ENCODE data around the gene TRIP6. TPM values are rescaled to one million over a fixed set of nuclear protein-coding genes. Genes with fewer than 3 reads are reported as not detected.

Gene TRIP6
- total RNA-seq, 2 donors from 2014 or later, result 34.9 to 43.6 TPM

DNA sequence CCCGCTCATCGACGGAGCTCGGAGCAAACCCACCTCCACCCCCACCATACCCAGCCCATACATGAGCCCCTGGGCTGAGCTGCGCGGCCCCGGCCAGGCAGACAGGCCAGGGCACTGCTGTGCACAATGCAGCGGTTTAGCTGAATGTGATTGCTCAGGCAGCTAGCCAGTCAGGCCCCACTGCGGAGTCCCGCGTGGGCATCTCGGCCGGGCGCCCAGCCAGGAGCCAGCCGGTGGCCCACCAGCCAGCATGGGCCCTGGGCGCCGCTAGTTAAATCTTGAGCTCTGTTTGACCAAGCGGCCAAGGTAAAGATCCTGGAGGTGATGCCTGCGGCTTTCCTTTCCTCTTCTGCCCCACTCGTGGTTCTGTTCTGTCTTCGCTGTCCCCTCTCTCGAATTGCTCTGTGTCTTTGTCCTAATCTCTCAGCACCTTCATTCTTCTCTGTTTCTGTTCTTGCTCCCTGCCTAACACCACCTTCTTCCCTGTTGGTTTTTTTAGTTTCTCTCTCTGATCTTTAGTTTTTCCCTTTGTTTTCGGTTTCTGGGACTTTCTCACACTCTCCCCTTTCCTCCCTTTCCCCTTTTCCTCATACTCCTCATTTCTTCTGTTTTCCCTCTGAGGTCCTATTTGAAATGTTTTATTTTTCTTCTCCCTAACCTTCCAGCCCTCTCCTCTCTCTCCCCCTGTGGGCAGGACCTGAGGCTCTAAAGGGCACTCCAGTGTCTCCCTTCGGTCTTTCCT, 15.8 kb downstream of the TRIP6 start:
- ATAC-seq (no peak), DNase-seq (no peak)
- intact Hi-C loops (cut with DNase I), result no loop called here
- Histone ChIP-seq H3K4me1 (peaks cover 20% of the 10 kb centered on the region), H3K9me3 (no peaks in the 10 kb centered on the region), H3K4me3 (no peak overlapping the region), H3K27ac (no peak overlapping the region), H3K27me3 (no peaks in the 10 kb centered on the region), H3K36me3 (replicated peaks in 1 of 2; ENCODE audit: insufficient read depth in 1 of 2, low read depth in 2 of 2) (peaks cover 11 to 41% of the 10 kb centered on the region in 2 donors)
- TF ChIP-seq, protein P1, sequence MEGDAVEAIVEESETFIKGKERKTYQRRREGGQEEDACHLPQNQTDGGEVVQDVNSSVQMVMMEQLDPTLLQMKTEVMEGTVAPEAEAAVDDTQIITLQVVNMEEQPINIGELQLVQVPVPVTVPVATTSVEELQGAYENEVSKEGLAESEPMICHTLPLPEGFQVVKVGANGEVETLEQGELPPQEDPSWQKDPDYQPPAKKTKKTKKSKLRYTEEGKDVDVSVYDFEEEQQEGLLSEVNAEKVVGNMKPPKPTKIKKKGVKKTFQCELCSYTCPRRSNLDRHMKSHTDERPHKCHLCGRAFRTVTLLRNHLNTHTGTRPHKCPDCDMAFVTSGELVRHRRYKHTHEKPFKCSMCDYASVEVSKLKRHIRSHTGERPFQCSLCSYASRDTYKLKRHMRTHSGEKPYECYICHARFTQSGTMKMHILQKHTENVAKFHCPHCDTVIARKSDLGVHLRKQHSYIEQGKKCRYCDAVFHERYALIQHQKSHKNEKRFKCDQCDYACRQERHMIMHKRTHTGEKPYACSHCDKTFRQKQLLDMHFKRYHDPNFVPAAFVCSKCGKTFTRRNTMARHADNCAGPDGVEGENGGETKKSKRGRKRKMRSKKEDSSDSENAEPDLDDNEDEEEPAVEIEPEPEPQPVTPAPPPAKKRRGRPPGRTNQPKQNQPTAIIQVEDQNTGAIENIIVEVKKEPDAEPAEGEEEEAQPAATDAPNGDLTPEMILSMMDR (IDR thresholded peaks at IDR 0.05), result no peak
- no peak for TF ChIP-seq POLR2A (IDR thresholded peaks at IDR 0.05)
- 89 to 91% methylated on average over 16 to 19 of the region's 24 CpGs for WGBS, 2 donors

GRCh38 chr7:100884736-100885439, 17.7 kb downstream of the TRIP6 start:
- no peak for ATAC-seq
- 93 to 94% methylated on average over 29 of the region's 29 CpGs for WGBS, 2 donors

DNA sequence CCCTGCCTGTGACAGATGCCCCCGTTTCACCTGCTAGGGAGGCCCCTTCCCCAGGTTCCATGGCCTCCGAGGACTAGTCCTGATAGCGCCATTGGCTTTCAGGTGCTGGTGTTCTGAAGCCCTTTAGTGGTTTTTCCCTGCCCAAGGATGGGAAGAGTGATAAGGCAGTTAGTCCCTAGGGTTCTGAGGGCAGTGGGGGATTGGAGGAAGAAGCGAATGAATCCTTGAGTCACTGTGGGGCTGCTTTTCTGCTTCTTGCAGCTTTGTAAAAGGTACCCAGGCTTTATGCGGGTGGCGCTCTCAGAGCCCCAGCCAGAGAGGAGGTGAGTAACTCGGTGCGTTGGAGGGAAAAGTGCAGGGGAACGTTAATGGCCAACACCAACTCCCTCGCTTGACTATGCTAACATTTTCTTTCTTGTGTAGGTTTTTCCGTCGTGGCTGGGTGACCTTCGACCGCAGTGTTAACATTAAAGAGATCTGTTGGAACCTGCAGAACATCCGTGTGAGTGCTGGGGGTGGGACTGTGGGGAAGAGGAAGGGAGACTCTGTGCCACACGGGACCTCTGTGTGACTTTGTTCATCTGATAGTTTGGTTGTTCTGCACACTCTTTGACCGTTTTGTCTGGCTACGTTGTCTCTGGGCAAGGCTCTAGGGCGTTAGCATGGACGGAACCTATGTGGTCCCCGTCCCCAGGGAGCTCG, 18.4 kb downstream of the TRIP6 start:
- H3K9me3 ChIP-seq, result no peaks in the 10 kb centered on the region
- 69 to 72% methylated on average over 17 to 22 of the region's 22 CpGs for WGBS, 2 donors

More at GRCh38 chr7:100884736-100885439, 17.7 kb downstream of the TRIP6 start:
- Histone ChIP-seq H3K36me3 (replicated peaks in 1 of 2; ENCODE audit: insufficient read depth in 1 of 2, low read depth in 2 of 2) (peaks cover 11 to 43% of the 10 kb centered on the region in 2 donors), H3K9me3 (no peaks in the 10 kb centered on the region), H3K4me3 (no peak overlapping the region), H3K4me1 (peaks cover 25% of the 10 kb centered on the region), H3K27me3 (no peaks in the 10 kb centered on the region), H3K27ac (no peak overlapping the region)
- intact Hi-C loops (cut with DNase I), result no loop called here
- no peak for TF ChIP-seq POLR2A (IDR thresholded peaks at IDR 0.05)
- TF ChIP-seq, protein P1 (IDR thresholded peaks at IDR 0.05), result no peak
- DNase-seq, result no peak

DNA sequence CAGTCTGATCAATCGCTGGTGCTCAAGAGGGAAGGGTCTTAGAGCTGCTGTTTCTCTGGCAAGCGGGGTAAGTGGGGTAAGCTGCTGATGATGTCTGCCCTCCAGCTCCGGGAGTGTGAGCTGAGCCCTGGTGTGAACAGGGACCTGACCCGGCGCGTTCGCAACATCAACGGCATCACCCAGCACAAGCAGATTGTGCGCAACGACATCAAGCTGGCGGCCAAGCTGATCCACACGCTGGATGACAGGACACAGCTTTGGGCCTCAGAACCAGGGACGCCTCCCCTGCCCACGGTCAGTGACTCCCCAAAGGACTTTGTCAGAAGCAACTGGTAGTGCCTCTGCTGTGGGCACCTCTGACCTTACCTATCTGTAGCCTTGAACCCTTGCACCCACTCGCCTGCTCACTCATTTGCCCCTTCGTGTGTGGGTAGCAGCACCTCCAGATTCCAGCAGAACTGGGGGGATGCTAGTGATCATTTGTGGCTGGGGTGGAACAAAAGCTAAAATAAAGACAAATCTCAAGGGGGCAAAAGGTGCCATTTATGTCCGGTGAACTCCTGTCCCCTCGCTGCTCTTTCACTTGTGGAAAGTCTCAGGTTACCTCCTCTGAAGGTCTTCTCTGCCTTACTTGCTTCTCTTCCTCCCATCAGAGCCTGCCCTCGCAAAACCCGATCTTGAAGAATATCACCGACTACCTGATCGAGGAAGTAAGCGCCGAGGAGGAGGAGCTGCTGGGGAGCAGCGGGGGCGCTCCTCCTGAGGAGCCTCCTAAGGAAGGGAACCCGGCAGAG, 19.2 kb downstream of the TRIP6 start:
- Histone ChIP-seq H3K36me3 (replicated peaks in 1 of 2; ENCODE audit: insufficient read depth in 1 of 2, low read depth in 2 of 2) (peaks cover 11 to 43% of the 10 kb centered on the region in 2 donors), H3K9me3 (no peaks in the 10 kb centered on the region), H3K27ac (no peak overlapping the region), H3K4me1 (peaks cover 34% of the 10 kb centered on the region), H3K27me3 (no peaks in the 10 kb centered on the region), H3K4me3 (no peak overlapping the region)
- ATAC-seq, result no peak
- intact Hi-C loops (cut with DNase I), result no loop called here
- WGBS, 2 donors, result 87 to 94% methylated on average over 11 to 27 of the region's 27 CpGs
- DNase-seq, result no peak
- TF ChIP-seq, protein P1 (IDR thresholded peaks at IDR 0.05), result no peak
- no peak for TF ChIP-seq POLR2A (IDR thresholded peaks at IDR 0.05)

More for the DNA sequence above, 18.4 kb downstream of the TRIP6 start:
- H3K27ac ChIP-seq, result no peak overlapping the region
- H3K27me3 ChIP-seq, result no peaks in the 10 kb centered on the region
- H3K36me3 ChIP-seq (replicated peaks in 1 of 2; ENCODE audit: insufficient read depth in 1 of 2, low read depth in 2 of 2), result peaks cover 11 to 43% of the 10 kb centered on the region in 2 donors
- TF ChIP-seq, protein P1 (IDR thresholded peaks at IDR 0.05), result no peak
- no peak for TF ChIP-seq POLR2A (IDR thresholded peaks at IDR 0.05)
- no peak for ATAC-seq
- no peak for DNase-seq
- peaks cover 30% of the 10 kb centered on the region for H3K4me1 ChIP-seq
- intact Hi-C loops (cut with DNase I), result no loop called here
- H3K4me3 ChIP-seq, result no peak overlapping the region
